Suprapubic skin (tissue), 3 donors: ENCODE measurements around the gene ERN2.

Experiments
- EP300 ChIP-seq: sonication (generic); formaldehyde crosslinking; IDR thresholded peaks from one replicate; pipeline ENCODE4 v1.6.1; 2017; ENCODE audit warnings: antibody characterized with exemption
- TF ChIP-seq, protein P1 (sequence below), 2 donors: fragments of 200-600 bp in 1 of 2; fragments of 450-650 bp in 1 of 2; sonication (generic) in 1 of 2; IDR thresholded peaks; one replicate each; pipeline ENCODE4 v1.5.1; 2016 to 2019; ENCODE audit warnings: antibody characterized with exemption in 2 of 2, mild to moderate bottlenecking in 1 of 2, moderate library complexity in 1 of 2

DNA sequence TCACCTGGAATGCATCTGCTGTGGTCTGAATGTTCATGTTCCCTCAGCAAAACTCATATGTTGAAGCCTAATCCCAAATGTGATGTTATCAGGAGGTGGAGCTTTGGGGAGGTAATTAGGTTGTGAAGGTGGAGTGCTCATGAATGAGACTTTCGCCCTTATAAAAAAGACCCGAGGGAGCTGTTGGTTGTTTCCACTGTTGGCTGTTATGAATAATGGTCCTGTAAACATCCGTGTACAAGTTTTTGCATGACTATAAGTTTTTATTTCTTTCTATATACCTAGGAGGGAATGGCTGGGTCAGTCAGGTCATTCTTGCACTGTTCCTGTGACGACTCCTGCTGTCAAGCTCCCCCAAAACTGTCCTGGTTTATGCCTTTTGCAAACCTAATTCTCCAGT, 32.2 kb upstream of the ERN2 start:
- TF ChIP-seq, protein P1, sequence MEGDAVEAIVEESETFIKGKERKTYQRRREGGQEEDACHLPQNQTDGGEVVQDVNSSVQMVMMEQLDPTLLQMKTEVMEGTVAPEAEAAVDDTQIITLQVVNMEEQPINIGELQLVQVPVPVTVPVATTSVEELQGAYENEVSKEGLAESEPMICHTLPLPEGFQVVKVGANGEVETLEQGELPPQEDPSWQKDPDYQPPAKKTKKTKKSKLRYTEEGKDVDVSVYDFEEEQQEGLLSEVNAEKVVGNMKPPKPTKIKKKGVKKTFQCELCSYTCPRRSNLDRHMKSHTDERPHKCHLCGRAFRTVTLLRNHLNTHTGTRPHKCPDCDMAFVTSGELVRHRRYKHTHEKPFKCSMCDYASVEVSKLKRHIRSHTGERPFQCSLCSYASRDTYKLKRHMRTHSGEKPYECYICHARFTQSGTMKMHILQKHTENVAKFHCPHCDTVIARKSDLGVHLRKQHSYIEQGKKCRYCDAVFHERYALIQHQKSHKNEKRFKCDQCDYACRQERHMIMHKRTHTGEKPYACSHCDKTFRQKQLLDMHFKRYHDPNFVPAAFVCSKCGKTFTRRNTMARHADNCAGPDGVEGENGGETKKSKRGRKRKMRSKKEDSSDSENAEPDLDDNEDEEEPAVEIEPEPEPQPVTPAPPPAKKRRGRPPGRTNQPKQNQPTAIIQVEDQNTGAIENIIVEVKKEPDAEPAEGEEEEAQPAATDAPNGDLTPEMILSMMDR (IDR thresholded peaks at IDR 0.05), result no peak
- TF ChIP-seq EP300, result no peak
